Astrocyte (in vitro differentiated cells and primary cell): ENCODE results near the gene C1orf35. TPM values are rescaled to one million over a fixed set of nuclear protein-coding genes. Genes with fewer than 3 reads are reported as not detected.

Experiments
- DNase-seq: peaks from one replicate; pipeline ENCODE4 v3.0.0-alpha.2; 2010; ENCODE audit warnings: low read depth
- FAIRE-seq: peaks from 2 replicates; lab custom pipeline; 2011; peaks lifted over from hg19 to GRCh38; lab: Jason Lieb, UNC
- H2AFZ ChIP-seq: 2 replicates; pipeline ENCODE4 v1.6.0; 2012; ENCODE audit warnings: low read depth, low read length, inconsistent platforms
- H3K27ac ChIP-seq: 2 replicates; pipeline ENCODE4 v1.5.1; 2011; ENCODE audit warnings: low read depth, low read length, inconsistent platforms
- H3K27me3 ChIP-seq: 2 replicates; pipeline ENCODE4 v1.6.0; 2011; ENCODE audit warnings: low read length, inconsistent platforms; ENCODE audit not compliant: insufficient read depth
- H3K36me3 ChIP-seq: 2 replicates; pipeline ENCODE4 v1.5.1; 2011; ENCODE audit warnings: low read length, inconsistent platforms; ENCODE audit not compliant: insufficient read depth
- H3K4me1 ChIP-seq: 2 replicates; pipeline ENCODE4 v1.5.1; 2011; ENCODE audit warnings: low read length, inconsistent platforms; ENCODE audit not compliant: insufficient read depth
- H3K4me2 ChIP-seq: 2 replicates; pipeline ENCODE4 v1.6.0; 2012; ENCODE audit warnings: low read length, inconsistent platforms
- H3K4me3 ChIP-seq: 2 replicates; pipeline ENCODE4 v1.5.1; 2011; ENCODE audit warnings: low read depth, mild to moderate bottlenecking, low read length, inconsistent platforms; ENCODE audit not compliant: insufficient read depth
- H3K79me2 ChIP-seq: 2 replicates; pipeline ENCODE4 v1.6.0; 2012; ENCODE audit warnings: mild to moderate bottlenecking, low read length, inconsistent platforms; ENCODE audit not compliant: insufficient read depth
- H3K9ac ChIP-seq: 2 replicates; pipeline ENCODE4 v1.6.0; 2012; ENCODE audit warnings: mild to moderate bottlenecking, low read length, inconsistent platforms
- H3K9me3 ChIP-seq: 2 replicates; pipeline ENCODE4 v1.5.1; 2012; ENCODE audit warnings: low read depth, mild to moderate bottlenecking, low read length, inconsistent platforms; ENCODE audit not compliant: insufficient read depth
- H4K20me1 ChIP-seq: 2 replicates; pipeline ENCODE4 v1.6.0; 2012; ENCODE audit warnings: low read length, inconsistent platforms; ENCODE audit not compliant: insufficient read depth
- H3K27ac Mint-ChIP-seq: one replicate; pipeline ENCODE4 v1.8.0; 2021; ENCODE audit warnings: mild to moderate bottlenecking, mixed read lengths; ENCODE audit not compliant: unreplicated experiment
- H3K27me3 Mint-ChIP-seq: one replicate; pipeline ENCODE4 v1.8.0; 2021; ENCODE audit warnings: low read depth, mixed read lengths; ENCODE audit not compliant: unreplicated experiment
- H3K36me3 Mint-ChIP-seq: one replicate; pipeline ENCODE4 v1.8.0; 2021; ENCODE audit warnings: low read depth, mixed read lengths; ENCODE audit not compliant: unreplicated experiment
- H3K4me1 Mint-ChIP-seq: one replicate; pipeline ENCODE4 v1.8.0; 2021; ENCODE audit warnings: low read depth, mixed read lengths; ENCODE audit not compliant: unreplicated experiment
- H3K4me3 Mint-ChIP-seq: one replicate; pipeline ENCODE4 v1.8.0; 2021; ENCODE audit warnings: mild to moderate bottlenecking, moderate library complexity, mixed read lengths; ENCODE audit not compliant: unreplicated experiment
- H3K9me3 Mint-ChIP-seq: one replicate; pipeline ENCODE4 v1.8.0; 2021; ENCODE audit warnings: mild to moderate bottlenecking, mixed read lengths; ENCODE audit not compliant: unreplicated experiment
- CTCF ChIP-seq: IDR thresholded peaks from 2 replicates; pipeline ENCODE4 v1.5.1; 2011; ENCODE audit warnings: low read depth, mild to moderate bottlenecking, inconsistent platforms, low read length, moderate library complexity; ENCODE audit not compliant: insufficient read depth
- EZH2 ChIP-seq: IDR thresholded peaks from 2 replicates; pipeline ENCODE4 v1.6.1; 2012; ENCODE audit warnings: mild to moderate bottlenecking, low read length, inconsistent platforms; ENCODE audit not compliant: insufficient read depth
- total RNA-seq: library from RNA; stranded (reverse); gene quantifications from 2 replicates; pipeline ENCODE4 v1.2.1, GENCODE V29; 2021

The C1orf35 gene
- total RNA-seq, 1 donor from 2014 or later: 21.8 TPM

GRCh38 chr1:228146417-228147150 lies 43.5 kb upstream of the C1orf35 start:
- peaks cover 73% of the 10 kb centered on the region for H3K79me2 ChIP-seq

DNA sequence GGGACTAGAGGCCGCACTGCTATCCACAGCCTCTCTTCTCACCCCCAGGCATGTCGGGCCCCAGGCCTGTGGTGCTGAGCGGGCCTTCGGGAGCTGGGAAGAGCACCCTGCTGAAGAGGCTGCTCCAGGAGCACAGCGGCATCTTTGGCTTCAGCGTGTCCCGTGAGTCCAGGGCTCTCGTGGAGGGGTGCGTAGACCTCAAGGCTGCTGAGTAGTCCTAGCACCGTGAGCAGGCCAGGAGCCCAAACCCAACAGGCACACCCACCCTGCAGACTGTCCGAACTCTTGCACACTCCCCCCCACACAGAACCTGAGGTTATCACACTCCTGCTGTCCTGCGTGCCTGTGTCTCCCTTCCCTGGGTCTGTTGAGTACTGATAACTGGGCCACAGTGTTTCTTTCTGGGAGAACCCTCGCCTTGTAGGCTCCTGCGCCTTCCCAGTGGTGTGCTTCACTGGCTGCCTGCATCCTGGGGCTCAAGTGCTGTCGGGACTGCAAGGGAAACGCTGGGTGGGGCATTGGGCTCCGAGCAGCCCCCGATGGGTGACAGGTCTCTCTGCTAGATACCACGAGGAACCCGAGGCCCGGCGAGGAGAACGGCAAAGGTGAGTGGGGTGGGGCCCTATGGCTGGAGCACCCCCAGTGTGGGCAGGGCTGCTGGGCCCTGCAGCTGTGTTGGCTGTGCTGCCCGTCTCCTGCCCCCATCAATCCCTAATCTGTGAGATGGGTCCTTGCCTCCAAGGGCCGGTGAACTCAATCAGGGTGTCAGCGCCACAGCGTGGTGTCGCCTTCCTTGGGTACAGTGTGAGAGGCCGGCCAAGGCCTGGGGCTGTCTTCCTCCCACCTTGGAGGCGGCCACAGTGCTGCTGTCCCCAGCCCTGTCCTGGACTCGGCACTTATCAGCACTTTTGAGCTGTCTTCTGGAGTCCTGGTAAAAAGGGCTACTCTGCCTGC lies 42.6 kb upstream of the C1orf35 start:
- H3K27me3 ChIP-seq: no peaks in the 10 kb centered on the region
- peaks cover 35% of the 10 kb centered on the region for H3K4me1 ChIP-seq
- Mint-ChIP-seq H3K9me3 (no peaks in the 10 kb centered on the region), H3K27ac (peak overlapping the region; percentile 41), H3K36me3 (peaks cover 3% of the 10 kb centered on the region), H3K27me3 (no peaks in the 10 kb centered on the region), H3K4me1 (peaks cover 20% of the 10 kb centered on the region), H3K4me3 (no peak overlapping the region)
- FAIRE-seq (no peak), DNase-seq (no peak)
- peaks cover 79% of the 10 kb centered on the region for H4K20me1 ChIP-seq
- H3K36me3 ChIP-seq: peaks cover 6% of the 10 kb centered on the region
- no peak overlapping the region for H3K4me2 ChIP-seq
- H3K9ac ChIP-seq: no peak overlapping the region
- no peaks in the 10 kb centered on the region for H3K9me3 ChIP-seq
- TF ChIP-seq EZH2 (no peak), CTCF (no peak)
- H3K4me3 ChIP-seq: no peak overlapping the region
- no peak overlapping the region for H2AFZ ChIP-seq
- no peak overlapping the region for H3K27ac ChIP-seq
- peaks cover 82% of the 10 kb centered on the region for H3K79me2 ChIP-seq

More at GRCh38 chr1:228146417-228147150, 43.5 kb upstream of the C1orf35 start:
- H3K27me3 Mint-ChIP-seq: no peaks in the 10 kb centered on the region
- FAIRE-seq: no peak
- no peak overlapping the region for H3K4me3 Mint-ChIP-seq
- H3K9ac ChIP-seq: no peak overlapping the region
- peaks cover 79% of the 10 kb centered on the region for H4K20me1 ChIP-seq
- H3K4me2 ChIP-seq: no peak overlapping the region
- TF ChIP-seq CTCF: no peak
- TF ChIP-seq EZH2: no peak
- no peak overlapping the region for H3K27ac ChIP-seq
- H3K9me3 ChIP-seq: no peaks in the 10 kb centered on the region
- H3K4me1 Mint-ChIP-seq: peaks cover 22% of the 10 kb centered on the region
- H3K9me3 Mint-ChIP-seq: no peaks in the 10 kb centered on the region
- no peak for DNase-seq
- H3K27ac Mint-ChIP-seq: no peak overlapping the region
- H3K27me3 ChIP-seq: no peaks in the 10 kb centered on the region
- H2AFZ ChIP-seq: no peak overlapping the region
- H3K4me1 ChIP-seq: peaks cover 35% of the 10 kb centered on the region
- no peak overlapping the region for H3K4me3 ChIP-seq
- H3K36me3 Mint-ChIP-seq: peaks cover 3% of the 10 kb centered on the region
- peaks cover 6% of the 10 kb centered on the region for H3K36me3 ChIP-seq
